Left lung (tissue), 10 donors: ENCODE data around the gene CNTRL. TPM values are rescaled to one million over a fixed set of nuclear protein-coding genes. Genes with fewer than 3 reads are reported as not detected.

Source experiments
- ATAC-seq: fragments of 200-7000 bp; cut with Tn5 transposase; one replicate; pipeline ENCODE4 v1.9.1; 2020; ENCODE audit warnings: moderate library complexity
- DNase-seq, 4 donors: peaks; one replicate each; pipeline ENCODE4 v3.0.0-alpha.2; 2013 to 2020
- H3K27ac ChIP-seq, 2 donors: fragments of 200-600 bp; sonication (generic) in 1 of 2; one replicate each; pipeline versions ENCODE4 v1.5.0 to v1.8.0; 2020 to 2021
- H3K27me3 ChIP-seq, 2 donors: fragments of 200-600 bp; sonication (generic) in 1 of 2; one replicate each; pipeline versions ENCODE4 v1.5.0 to v1.8.0; 2020 to 2021
- H3K36me3 ChIP-seq, 2 donors: fragments of 200-600 bp; sonication (generic) in 1 of 2; one replicate each; pipeline versions ENCODE4 v1.5.0 to v1.8.0; 2020 to 2021
- H3K4me1 ChIP-seq, 2 donors: fragments of 200-600 bp; one replicate each; pipeline ENCODE4 v1.8.0; 2021
- H3K4me3 ChIP-seq, 2 donors: fragments of 200-600 bp; sonication (generic) in 1 of 2; one replicate each; pipeline versions ENCODE4 v1.5.0 to v1.8.0; 2020 to 2021; ENCODE audit warnings: mild to moderate bottlenecking in 1 of 2
- H3K9me3 ChIP-seq, 2 donors: fragments of 200-600 bp; sonication (generic) in 1 of 2; one replicate each; pipeline versions ENCODE4 v1.5.0 to v1.8.0; 2020 to 2021
- intact Hi-C, 2 donors: fragments of 100-400 bp; cut with DNase I; formaldehyde crosslinking; loops; one replicate each; pipeline versions ENCODE4 v1.11.2 to v1.14.2; 2022
- polyA plus RNA-seq, 6 donors: library from polyadenylated mRNA; unstranded; fragments of 120-200 nt; gene quantifications; one replicate each; pipeline ENCODE4 v1.2.1, GENCODE V29; 2013; ENCODE audit not compliant: insufficient read length in 6 of 6
- total RNA-seq, 2 donors: library from RNA; stranded (reverse); fragmentation: NEBNext Ultra II Directional; extraction: Animal tissue kit (Norgen Biotek cat#: 25700); gene quantifications; one replicate each; pipeline ENCODE4 v1.2.1, GENCODE V29; 2021
- TF ChIP-seq, protein P1 (sequence below), 2 donors: fragments of 200-600 bp; sonication (generic) in 1 of 2; IDR thresholded peaks; one replicate each; pipeline versions ENCODE4 v1.5.0 to v1.8.0; 2021; ENCODE audit warnings: antibody characterized with exemption in 2 of 2
- donor health status: DM: no; HTN: yes; CAD: no.
- donor health status: DM: no; HTN: no; CAD: no.

Gene CNTRL
- total and polyA plus RNA-seq, 8 donors, result 13.6 to 67.6 (median 51.6) TPM

DNA sequence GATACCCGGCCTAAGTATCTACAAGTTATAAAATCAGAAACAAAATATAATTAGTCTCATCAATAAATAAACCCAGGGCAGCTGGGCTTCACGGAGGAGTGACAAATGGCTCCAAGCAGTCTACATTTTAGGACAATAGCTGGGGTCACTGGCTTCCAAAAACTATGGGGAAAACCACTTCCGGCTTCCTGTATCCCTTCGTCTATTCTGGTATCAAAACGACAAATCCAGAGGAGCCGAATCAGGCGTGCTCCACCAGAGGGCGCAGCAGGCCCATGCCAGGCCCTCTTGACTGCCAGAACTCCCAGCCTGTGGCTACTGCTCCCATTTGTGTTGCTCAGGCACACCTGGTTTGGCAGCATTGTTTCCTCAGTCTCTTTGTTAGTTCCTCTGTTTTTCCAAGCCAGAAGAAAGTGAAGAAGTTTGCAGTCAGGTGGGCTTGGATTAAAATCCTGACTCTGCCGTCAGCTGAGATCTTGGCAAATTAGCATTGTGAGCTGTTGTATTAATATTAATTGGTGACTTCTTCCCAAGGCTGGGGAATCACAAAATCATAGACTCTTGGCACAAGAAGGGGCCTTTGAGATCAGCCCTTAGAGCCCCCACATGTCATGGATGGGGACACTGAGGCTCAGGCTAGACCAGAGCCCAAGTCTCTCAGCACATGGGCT is 138.5 kb downstream of the CNTRL start:
- no peaks in the 10 kb centered on the region for H3K27me3 ChIP-seq
- peak overlapping the region in 1 of 2 donors; percentile 47 for H3K27ac ChIP-seq
- no peaks in the 10 kb centered on the region for H3K36me3 ChIP-seq
- intact Hi-C loops, result loop anchor here in 1 of 2 donors (5.0 to 10.0 kb wide), 2 partner anchors 92 to 189 kb away; no protein-coding TSS in a partner anchor
- ATAC-seq (peak; percentile 100), DNase-seq (peak; percentile 65 to 94 (median 86))
- H3K4me3 ChIP-seq, result no peak overlapping the region
- TF ChIP-seq, protein P1, sequence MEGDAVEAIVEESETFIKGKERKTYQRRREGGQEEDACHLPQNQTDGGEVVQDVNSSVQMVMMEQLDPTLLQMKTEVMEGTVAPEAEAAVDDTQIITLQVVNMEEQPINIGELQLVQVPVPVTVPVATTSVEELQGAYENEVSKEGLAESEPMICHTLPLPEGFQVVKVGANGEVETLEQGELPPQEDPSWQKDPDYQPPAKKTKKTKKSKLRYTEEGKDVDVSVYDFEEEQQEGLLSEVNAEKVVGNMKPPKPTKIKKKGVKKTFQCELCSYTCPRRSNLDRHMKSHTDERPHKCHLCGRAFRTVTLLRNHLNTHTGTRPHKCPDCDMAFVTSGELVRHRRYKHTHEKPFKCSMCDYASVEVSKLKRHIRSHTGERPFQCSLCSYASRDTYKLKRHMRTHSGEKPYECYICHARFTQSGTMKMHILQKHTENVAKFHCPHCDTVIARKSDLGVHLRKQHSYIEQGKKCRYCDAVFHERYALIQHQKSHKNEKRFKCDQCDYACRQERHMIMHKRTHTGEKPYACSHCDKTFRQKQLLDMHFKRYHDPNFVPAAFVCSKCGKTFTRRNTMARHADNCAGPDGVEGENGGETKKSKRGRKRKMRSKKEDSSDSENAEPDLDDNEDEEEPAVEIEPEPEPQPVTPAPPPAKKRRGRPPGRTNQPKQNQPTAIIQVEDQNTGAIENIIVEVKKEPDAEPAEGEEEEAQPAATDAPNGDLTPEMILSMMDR (IDR thresholded peaks at IDR 0.05), result peak; percentile 87 to 88
- H3K9me3 ChIP-seq, result no peaks in the 10 kb centered on the region
- peaks cover 2 to 28% of the 10 kb centered on the region in 2 donors for H3K4me1 ChIP-seq

DNA sequence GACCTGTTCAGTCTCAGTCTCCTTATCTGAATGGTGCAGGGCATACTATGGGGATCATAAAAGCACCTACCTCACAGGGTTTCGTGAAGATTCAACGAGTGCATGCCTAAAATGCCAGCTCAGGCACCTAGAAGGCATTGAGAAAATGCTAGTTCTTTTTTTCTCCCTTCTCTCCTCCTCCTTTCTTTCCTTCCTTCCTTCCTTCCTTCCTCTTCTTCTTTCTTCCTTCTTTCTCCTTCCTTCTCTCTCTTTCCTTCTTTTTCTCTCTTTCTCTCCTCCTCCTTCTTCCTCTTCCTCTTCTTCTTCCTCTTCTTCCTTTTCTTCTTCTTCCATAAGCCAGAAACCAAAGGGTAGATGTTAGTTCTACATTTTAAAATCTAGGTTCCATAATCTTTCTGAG is 139.2 kb downstream of the CNTRL start:
- H3K36me3 ChIP-seq, result no peaks in the 10 kb centered on the region
- intact Hi-C loops, result loop anchor here in 1 of 2 donors (5.0 to 10.0 kb wide), 2 partner anchors 91 to 188 kb away; no protein-coding TSS in a partner anchor
- TF ChIP-seq, protein P1 (IDR thresholded peaks at IDR 0.05), result no peak
- H3K27ac ChIP-seq, result peak overlapping the region in 1 of 2 donors; percentile 5
- ATAC-seq, result no peak
- H3K9me3 ChIP-seq, result no peaks in the 10 kb centered on the region
- no peak overlapping the region for H3K4me3 ChIP-seq
- H3K27me3 ChIP-seq, result no peaks in the 10 kb centered on the region
- peaks cover 2 to 25% of the 10 kb centered on the region in 2 donors for H3K4me1 ChIP-seq
- no peak for DNase-seq

DNA sequence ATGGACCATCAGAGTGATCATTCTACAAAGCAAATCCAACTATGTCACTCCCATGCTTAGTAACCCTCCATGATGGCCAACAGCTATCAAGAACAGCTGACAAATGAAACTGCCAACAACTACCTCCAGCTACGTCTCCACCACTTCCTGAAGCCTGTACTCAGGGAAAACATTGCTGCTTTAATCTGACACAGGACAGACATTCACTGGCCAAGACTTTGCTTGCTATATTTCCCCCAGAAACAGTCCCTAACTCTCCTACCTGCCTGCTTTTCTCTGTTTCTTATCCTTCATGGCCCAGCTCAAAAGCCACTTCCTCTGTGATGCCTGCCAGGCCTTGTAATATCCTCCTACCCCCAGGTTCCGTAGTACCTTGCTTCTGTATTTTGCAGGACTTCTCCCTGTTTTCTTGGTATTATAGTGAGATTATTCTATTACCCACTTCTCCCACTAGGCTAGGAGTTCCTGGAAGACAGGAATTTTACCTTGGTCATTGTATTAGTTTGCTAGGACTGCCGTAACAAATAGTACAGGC is 141.6 kb downstream of the CNTRL start:
- no peaks in the 10 kb centered on the region for H3K9me3 ChIP-seq
- H3K36me3 ChIP-seq, result no peaks in the 10 kb centered on the region
- intact Hi-C loops, result loop anchor here in 1 of 2 donors (10.0 kb wide), 1 partner anchor 88 kb away; no protein-coding TSS in a partner anchor
- no peak overlapping the region for H3K4me3 ChIP-seq
- ATAC-seq, result no peak
- TF ChIP-seq, protein P1 (IDR thresholded peaks at IDR 0.05), result no peak
- peak overlapping the region in 1 of 2 donors; percentile 39 for H3K27ac ChIP-seq
- H3K4me1 ChIP-seq, result peaks cover 2 to 29% of the 10 kb centered on the region in 2 donors
- H3K27me3 ChIP-seq, result no peaks in the 10 kb centered on the region
- DNase-seq, result no peak

DNA sequence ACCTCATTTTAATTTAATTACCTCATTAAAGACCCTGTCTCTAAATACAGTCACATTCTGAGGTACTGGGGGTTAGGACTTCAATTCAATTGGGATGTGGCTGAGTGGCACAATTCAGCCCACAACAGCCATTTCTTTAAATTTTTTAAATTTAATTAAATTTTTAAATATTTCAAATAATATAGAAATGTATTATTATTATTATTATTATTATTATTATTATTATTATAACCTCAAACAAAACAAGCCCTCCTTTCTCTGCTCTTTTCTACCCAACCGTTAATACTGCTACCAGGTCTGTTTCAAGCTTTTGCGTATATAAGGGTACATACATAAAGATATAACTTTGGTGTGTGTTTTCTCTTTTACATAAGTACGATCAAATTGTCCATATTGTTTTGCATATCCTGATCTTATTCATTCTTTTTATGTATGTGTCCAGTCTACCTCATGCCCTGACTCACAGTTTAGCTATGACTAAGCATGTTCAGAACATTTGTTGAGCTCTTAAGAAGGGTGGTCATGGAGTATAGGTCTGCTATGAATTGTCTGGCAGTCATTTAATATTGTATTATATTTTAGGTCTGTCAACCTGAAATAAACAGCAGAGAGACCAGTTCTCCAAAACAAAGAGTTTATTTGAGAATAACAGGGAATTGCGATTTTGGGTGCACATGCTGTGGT is 143.0 kb downstream of the CNTRL start:
- ATAC-seq (no peak), DNase-seq (no peak)
- Histone ChIP-seq H3K4me1 (peaks cover 2 to 32% of the 10 kb centered on the region in 2 donors), H3K27me3 (no peaks in the 10 kb centered on the region), H3K9me3 (no peaks in the 10 kb centered on the region), H3K27ac (no peak overlapping the region), H3K36me3 (no peaks in the 10 kb centered on the region), H3K4me3 (no peak overlapping the region)
- intact Hi-C loops, result loop anchor here in 1 of 2 donors (10.0 kb wide), 1 partner anchor 87 kb away; no protein-coding TSS in a partner anchor
- TF ChIP-seq, protein P1 (IDR thresholded peaks at IDR 0.05), result no peak
